Right lobe of liver (tissue), 4 donors: Measurements from ENCODE around the gene PCK2.

Experiments
- CTCF ChIP-seq, 4 donors: fragments of 200-600 bp in 3 of 4; fragments of 450-650 bp in 1 of 4; IDR thresholded peaks; one replicate each; pipeline versions ENCODE4 v1.5.1 to v1.8.0; 2016 to 2022; ENCODE audit warnings: antibody characterized with exemption in 4 of 4, mild to moderate bottlenecking in 2 of 4
- POLR2A ChIP-seq: fragments of 450-650 bp; IDR thresholded peaks from one replicate; pipeline ENCODE4 v1.6.1; 2017; ENCODE audit warnings: antibody characterized with exemption, mild to moderate bottlenecking
- donor health status: DM: no; HTN: no; CAD: no.
- donor health status: DM: no; HTN: no; CAD: no.
- donor health status: DM: no; HTN: yes; CAD: no.

- TF ChIP-seq POLR2A (no peak), CTCF (IDR thresholded peaks at IDR 0.05) (no peak)
Observed at GRCh38 chr14:24082411-24083080, 11.6 kb upstream of the PCK2 start.
